HFFc6 (cell line): ENCODE data around the gene ABHD12B. TPM values are rescaled to one million over a fixed set of nuclear protein-coding genes. Genes with fewer than 3 reads are reported as not detected.

Source experiments
- DNase-seq: peaks from one replicate; pipeline ENCODE4 v3.0.0-alpha.2; 2018
- H3K27ac Mint-ChIP-seq: 2 replicates; pipeline ENCODE4 v1.8.0; 2020; ENCODE audit warnings: mild to moderate bottlenecking, mixed read lengths
- H3K27me3 Mint-ChIP-seq: 2 replicates; pipeline ENCODE4 v1.8.0; 2021; ENCODE audit warnings: mild to moderate bottlenecking, moderate library complexity, mixed read lengths; ENCODE audit not compliant: insufficient read depth
- H3K36me3 Mint-ChIP-seq: 2 replicates; pipeline ENCODE4 v1.8.0; 2021; ENCODE audit warnings: low read depth, mixed read lengths
- H3K4me1 Mint-ChIP-seq: 2 replicates; pipeline ENCODE4 v1.8.0; 2020; ENCODE audit warnings: low read depth, mixed read lengths
- H3K4me3 Mint-ChIP-seq: 2 replicates; pipeline ENCODE4 v1.8.0; 2020; ENCODE audit warnings: mild to moderate bottlenecking, moderate library complexity, mixed read lengths
- H3K9me3 Mint-ChIP-seq: 2 replicates; pipeline ENCODE4 v1.8.0; 2020; ENCODE audit warnings: mild to moderate bottlenecking, mixed read lengths
- total RNA-seq, 6 experiments: library from RNA; stranded (reverse); fragmentation: NEBNext Ultra II Directional; extraction: Animal tissue kit (Norgen Biotek cat#: 25700); gene quantifications; 2 replicates in 1 of 6; 3 replicates in 5 of 6; pipeline ENCODE4 v1.2.3, GENCODE V29; 2021
- TF ChIP-seq, protein P1 (sequence below): fragments of 200-600 bp; sonication (generic); IDR thresholded peaks from 2 replicates; pipeline ENCODE4 v1.5.0; 2021; ENCODE audit warnings: antibody characterized with exemption, mild to moderate bottlenecking

Gene ABHD12B
- total RNA-seq, 6 experiments from 2014 or later = 0.34 TPM; not detected in 5

- Mint-ChIP-seq H3K9me3 (no peaks in the 10 kb centered on the region), H3K36me3 (no peaks in the 10 kb centered on the region), H3K27ac (no peak overlapping the region; the same call in 1 of the 2 replicates), H3K4me3 (no peak overlapping the region), H3K27me3 (peaks cover 3% of the 10 kb centered on the region), H3K4me1 (peaks cover 28% of the 10 kb centered on the region)
- DNase-seq = no peak
- TF ChIP-seq, protein P1, sequence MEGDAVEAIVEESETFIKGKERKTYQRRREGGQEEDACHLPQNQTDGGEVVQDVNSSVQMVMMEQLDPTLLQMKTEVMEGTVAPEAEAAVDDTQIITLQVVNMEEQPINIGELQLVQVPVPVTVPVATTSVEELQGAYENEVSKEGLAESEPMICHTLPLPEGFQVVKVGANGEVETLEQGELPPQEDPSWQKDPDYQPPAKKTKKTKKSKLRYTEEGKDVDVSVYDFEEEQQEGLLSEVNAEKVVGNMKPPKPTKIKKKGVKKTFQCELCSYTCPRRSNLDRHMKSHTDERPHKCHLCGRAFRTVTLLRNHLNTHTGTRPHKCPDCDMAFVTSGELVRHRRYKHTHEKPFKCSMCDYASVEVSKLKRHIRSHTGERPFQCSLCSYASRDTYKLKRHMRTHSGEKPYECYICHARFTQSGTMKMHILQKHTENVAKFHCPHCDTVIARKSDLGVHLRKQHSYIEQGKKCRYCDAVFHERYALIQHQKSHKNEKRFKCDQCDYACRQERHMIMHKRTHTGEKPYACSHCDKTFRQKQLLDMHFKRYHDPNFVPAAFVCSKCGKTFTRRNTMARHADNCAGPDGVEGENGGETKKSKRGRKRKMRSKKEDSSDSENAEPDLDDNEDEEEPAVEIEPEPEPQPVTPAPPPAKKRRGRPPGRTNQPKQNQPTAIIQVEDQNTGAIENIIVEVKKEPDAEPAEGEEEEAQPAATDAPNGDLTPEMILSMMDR = no peak
Observed at GRCh38 chr14:50856660-50857059, 15.2 kb upstream of the ABHD12B start.

GRCh38 chr14:50859296-50859624 lies 12.6 kb upstream of the ABHD12B start:
- Mint-ChIP-seq H3K4me1 (peaks cover 33% of the 10 kb centered on the region), H3K4me3 (peak overlapping the region; percentile 92)

DNA sequence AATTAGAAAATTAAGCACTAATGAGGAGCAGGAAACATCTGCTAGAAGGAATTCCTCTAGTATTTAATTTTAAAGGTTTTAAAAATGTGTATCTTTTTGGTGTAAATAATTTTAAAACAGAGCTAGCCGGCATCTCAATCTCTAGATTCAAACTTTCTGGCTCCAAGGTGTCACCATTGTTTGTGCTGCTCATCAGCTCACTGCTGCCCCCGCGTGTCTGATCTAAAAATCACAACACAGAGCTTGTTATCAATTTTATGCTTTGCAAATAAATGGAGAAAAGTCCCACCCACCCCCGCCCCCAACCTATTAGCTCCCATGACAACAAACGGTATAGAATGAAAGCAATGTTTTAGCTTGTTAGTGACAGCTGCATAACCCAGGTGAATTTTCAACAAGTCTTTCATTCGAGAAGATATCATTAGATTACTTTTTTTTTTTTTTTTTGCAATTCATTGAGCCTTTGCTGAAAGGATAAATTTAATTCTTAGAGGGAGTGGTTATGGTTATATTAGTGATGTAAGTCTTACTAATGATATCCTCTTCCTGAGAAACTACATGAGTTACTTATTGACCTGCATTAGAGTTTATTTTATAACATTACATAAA lies 11.3 kb upstream of the ABHD12B start:
- H3K36me3 Mint-ChIP-seq = no peaks in the 10 kb centered on the region
- peak; percentile 75 for DNase-seq
- H3K4me1 Mint-ChIP-seq = peaks cover 38% of the 10 kb centered on the region
- peak overlapping the region; percentile 96 for H3K27ac Mint-ChIP-seq
- H3K27me3 Mint-ChIP-seq = peaks cover 3% of the 10 kb centered on the region; the same call in 1 of the 2 replicates
- H3K9me3 Mint-ChIP-seq = no peaks in the 10 kb centered on the region
- TF ChIP-seq, protein P1 = peak; percentile 94
- peak overlapping the region; percentile 92 for H3K4me3 Mint-ChIP-seq

More at GRCh38 chr14:50859296-50859624, 12.6 kb upstream of the ABHD12B start:
- no peaks in the 10 kb centered on the region for H3K9me3 Mint-ChIP-seq
- TF ChIP-seq, protein P1 = no peak
- DNase-seq = no peak
- peaks cover 3% of the 10 kb centered on the region; the same call in 1 of the 2 replicates for H3K27me3 Mint-ChIP-seq
- H3K36me3 Mint-ChIP-seq = no peaks in the 10 kb centered on the region
- peak overlapping the region; percentile 96 for H3K27ac Mint-ChIP-seq

DNA sequence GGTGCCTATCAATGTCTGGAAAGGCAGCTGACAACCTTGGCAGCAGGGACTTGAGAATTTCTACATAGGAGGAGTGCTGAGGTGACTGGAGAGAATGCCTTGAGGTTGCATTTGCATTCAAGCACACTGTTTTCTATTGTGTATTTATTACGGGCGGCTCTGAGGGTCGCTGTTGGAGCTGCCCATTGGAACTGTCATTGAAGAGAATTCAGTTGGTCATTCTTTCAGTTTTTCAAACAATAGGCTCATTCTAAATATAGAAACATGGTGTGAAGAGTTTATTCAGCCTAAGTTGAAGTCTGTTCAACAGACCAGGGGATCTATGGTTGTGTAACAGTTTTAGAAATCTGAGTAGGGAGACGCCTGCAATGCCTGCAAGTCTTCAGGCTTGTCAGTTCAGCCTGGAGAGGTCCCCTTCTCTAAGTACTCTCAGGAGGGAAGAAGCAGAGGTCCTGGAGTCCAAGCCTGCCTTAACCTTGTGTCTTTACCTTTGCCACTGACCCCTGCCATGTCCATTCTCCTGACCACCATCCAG lies 9.8 kb upstream of the ABHD12B start:
- TF ChIP-seq, protein P1 = no peak

GRCh38 chr14:50864237-50864636 lies 7.6 kb upstream of the ABHD12B start:
- Mint-ChIP-seq H3K4me1 (peaks cover 44% of the 10 kb centered on the region), H3K27me3 (peaks cover 1% of the 10 kb centered on the region; the same call in 1 of the 2 replicates), H3K4me3 (no peak overlapping the region), H3K27ac (no peak overlapping the region), H3K9me3 (no peaks in the 10 kb centered on the region), H3K36me3 (no peaks in the 10 kb centered on the region)
- no peak for DNase-seq
- TF ChIP-seq, protein P1 = no peak

More for the DNA sequence above, 9.8 kb upstream of the ABHD12B start:
- no peak for DNase-seq
- peaks cover 1% of the 10 kb centered on the region; the same call in 1 of the 2 replicates for H3K27me3 Mint-ChIP-seq
- no peak overlapping the region for H3K4me3 Mint-ChIP-seq
- H3K4me1 Mint-ChIP-seq = peaks cover 47% of the 10 kb centered on the region
- H3K36me3 Mint-ChIP-seq = no peaks in the 10 kb centered on the region
- H3K27ac Mint-ChIP-seq = no peak overlapping the region
- no peaks in the 10 kb centered on the region for H3K9me3 Mint-ChIP-seq
